Sigmoid colon (tissue), 7 donors: ENCODE measurements around the gene ANKRD33B. TPM values are rescaled to one million over a fixed set of nuclear protein-coding genes. Genes with fewer than 3 reads are reported as not detected.

Source experiments
- DNase-seq: peaks from one replicate; pipeline ENCODE4 v3.0.0-alpha.2; 2019
- H3K27ac ChIP-seq, 4 donors: fragments of 200-600 bp; sonication (generic); one replicate each; pipeline ENCODE4 v1.5.1; 2016 to 2019; ENCODE audit warnings: mild to moderate bottlenecking in 1 of 4
- H3K27me3 ChIP-seq, 3 donors: fragments of 200-600 bp; sonication (generic); one replicate each; pipeline ENCODE4 v1.5.1; 2019; ENCODE audit warnings: mild to moderate bottlenecking in 1 of 3
- H3K36me3 ChIP-seq, 4 donors: fragments of 200-600 bp; sonication (generic); one replicate each; pipeline ENCODE4 v1.5.1; 2016 to 2019
- H3K4me1 ChIP-seq, 4 donors: fragments of 200-600 bp; sonication (generic); one replicate each; pipeline ENCODE4 v1.5.1; 2017 to 2019
- H3K4me3 ChIP-seq, 4 donors: fragments of 200-600 bp; sonication (generic); one replicate each; pipeline ENCODE4 v1.5.1; 2017 to 2019; ENCODE audit warnings: mild to moderate bottlenecking in 2 of 4, moderate library complexity in 1 of 4
- H3K9me3 ChIP-seq, 4 donors: fragments of 200-600 bp in 3 of 4; sonication (generic) in 3 of 4; one replicate each; pipeline versions ENCODE4 v1.5.1 to v1.6.1; 2013 to 2019
- EP300 ChIP-seq, 4 donors: sonication (generic); formaldehyde crosslinking; IDR thresholded peaks; one replicate each; pipeline ENCODE4 v1.6.1; 2017; ENCODE audit warnings: antibody characterized with exemption in 4 of 4
- POLR2A ChIP-seq, 2 donors: fragments of 450-650 bp; IDR thresholded peaks; one replicate each; pipeline ENCODE4 v1.6.1; 2016; ENCODE audit warnings: antibody characterized with exemption in 2 of 2, mild to moderate bottlenecking in 2 of 2, moderate library complexity in 2 of 2
- POLR2AphosphoS5 ChIP-seq, 4 donors: sonication (generic); formaldehyde crosslinking; IDR thresholded peaks; one replicate each; pipeline ENCODE4 v1.6.1; 2017; ENCODE audit warnings: antibody characterized with exemption in 4 of 4
- WGBS, 2 donors: extraction: QIAGEN DNeasy Blood & Tissue Kit; methylation state at CpG; one replicate each; pipeline ENCODE4 v1.1.7; 2013; 5-methylcytosine and 5-hydroxymethylcytosine counted together
- intact Hi-C: fragments of 100-400 bp; cut with DNase I; formaldehyde crosslinking; loops from one replicate; pipeline ENCODE4 v1.15.1; 2023
- polyA plus RNA-seq, 3 donors: library from polyadenylated mRNA; stranded (reverse); fragments of 200-250 nt; gene quantifications; one replicate each; pipeline ENCODE4 v1.2.3, GENCODE V29; 2013
- total RNA-seq, 4 donors: library from RNA; depleted of rRNA; stranded (reverse); fragments of >200 nt; gene quantifications; one replicate each; pipeline ENCODE4 v1.1.0, GENCODE V29; 2016
- TF ChIP-seq, protein P1 (sequence below), 4 experiments: fragments of 450-650 bp in 3 of 4; fragments of 200-600 bp in 1 of 4; IDR thresholded peaks; one replicate each; pipeline ENCODE4 v1.5.1; 2016 to 2019; ENCODE audit warnings: antibody characterized with exemption in 4 of 4, mild to moderate bottlenecking in 3 of 4, moderate library complexity in 2 of 4
- donor health status: healthy with polysubstance abuse.
- donor health status: Bipolar disorder and iron deficiency.
- donor health status: healthy.

The ANKRD33B gene
- total and polyA plus RNA-seq, 7 donors: 0.23 to 4.6 (median 2.7) TPM

DNA sequence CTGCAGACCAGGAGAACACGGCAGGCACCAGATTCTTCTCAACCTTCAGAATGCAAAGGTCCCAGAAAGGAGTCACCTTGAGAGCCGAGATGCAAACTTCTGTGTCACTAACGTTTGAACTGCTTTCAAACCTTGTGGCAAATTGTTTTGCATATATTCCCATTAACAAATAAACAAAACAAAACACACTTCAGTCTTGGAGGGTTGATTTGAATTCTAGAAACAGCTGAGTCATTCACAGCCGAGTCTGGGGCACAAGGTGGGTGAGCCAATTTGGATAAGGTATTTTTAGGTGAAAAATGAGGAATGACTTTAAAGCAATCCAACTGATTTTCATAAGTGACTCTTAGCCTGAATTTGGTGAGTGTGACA, 38.8 kb upstream of the ANKRD33B start:
- Histone ChIP-seq H3K9me3 (no peaks in the 10 kb centered on the region), H3K4me3 (no peak overlapping the region), H3K27me3 (no peaks in the 10 kb centered on the region), H3K27ac (no peak overlapping the region), H3K4me1 (no peaks in the 10 kb centered on the region), H3K36me3 (no peaks in the 10 kb centered on the region)
- no peak for DNase-seq
- TF ChIP-seq POLR2AphosphoS5 (IDR thresholded peaks at IDR 0.05): no peak
- no peak for TF ChIP-seq POLR2A (IDR thresholded peaks at IDR 0.05)
- no peak for TF ChIP-seq EP300 (IDR thresholded peaks at IDR 0.05)
- TF ChIP-seq, protein P1, sequence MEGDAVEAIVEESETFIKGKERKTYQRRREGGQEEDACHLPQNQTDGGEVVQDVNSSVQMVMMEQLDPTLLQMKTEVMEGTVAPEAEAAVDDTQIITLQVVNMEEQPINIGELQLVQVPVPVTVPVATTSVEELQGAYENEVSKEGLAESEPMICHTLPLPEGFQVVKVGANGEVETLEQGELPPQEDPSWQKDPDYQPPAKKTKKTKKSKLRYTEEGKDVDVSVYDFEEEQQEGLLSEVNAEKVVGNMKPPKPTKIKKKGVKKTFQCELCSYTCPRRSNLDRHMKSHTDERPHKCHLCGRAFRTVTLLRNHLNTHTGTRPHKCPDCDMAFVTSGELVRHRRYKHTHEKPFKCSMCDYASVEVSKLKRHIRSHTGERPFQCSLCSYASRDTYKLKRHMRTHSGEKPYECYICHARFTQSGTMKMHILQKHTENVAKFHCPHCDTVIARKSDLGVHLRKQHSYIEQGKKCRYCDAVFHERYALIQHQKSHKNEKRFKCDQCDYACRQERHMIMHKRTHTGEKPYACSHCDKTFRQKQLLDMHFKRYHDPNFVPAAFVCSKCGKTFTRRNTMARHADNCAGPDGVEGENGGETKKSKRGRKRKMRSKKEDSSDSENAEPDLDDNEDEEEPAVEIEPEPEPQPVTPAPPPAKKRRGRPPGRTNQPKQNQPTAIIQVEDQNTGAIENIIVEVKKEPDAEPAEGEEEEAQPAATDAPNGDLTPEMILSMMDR (IDR thresholded peaks at IDR 0.05): no peak
- intact Hi-C loops: no loop called here
- 60 to 73% methylated on average over 4 of the region's 4 CpGs for WGBS, 2 donors

- intact Hi-C loops: no loop called here
- Histone ChIP-seq H3K27me3 (peaks cover 0 to 4% (median 0%) of the 10 kb centered on the region in 3 donors), H3K27ac (no peak overlapping the region), H3K4me1 (no peaks in the 10 kb centered on the region), H3K4me3 (no peak overlapping the region), H3K36me3 (no peaks in the 10 kb centered on the region), H3K9me3 (no peaks in the 10 kb centered on the region)
- 76 to 83% methylated on average over 11 of the region's 11 CpGs for WGBS, 2 donors
- no peak for TF ChIP-seq POLR2A (IDR thresholded peaks at IDR 0.05)
- no peak for TF ChIP-seq POLR2AphosphoS5 (IDR thresholded peaks at IDR 0.05)
- no peak for TF ChIP-seq EP300 (IDR thresholded peaks at IDR 0.05)
- TF ChIP-seq, protein P1 (IDR thresholded peaks at IDR 0.05): no peak
- no peak for DNase-seq
These were observed 36.5 kb upstream of the ANKRD33B start for GRCh38 chr5:10527281-10527950.

GRCh38 chr5:10528056-10528816, 35.6 kb upstream of the ANKRD33B start:
- DNase-seq: no peak

DNA sequence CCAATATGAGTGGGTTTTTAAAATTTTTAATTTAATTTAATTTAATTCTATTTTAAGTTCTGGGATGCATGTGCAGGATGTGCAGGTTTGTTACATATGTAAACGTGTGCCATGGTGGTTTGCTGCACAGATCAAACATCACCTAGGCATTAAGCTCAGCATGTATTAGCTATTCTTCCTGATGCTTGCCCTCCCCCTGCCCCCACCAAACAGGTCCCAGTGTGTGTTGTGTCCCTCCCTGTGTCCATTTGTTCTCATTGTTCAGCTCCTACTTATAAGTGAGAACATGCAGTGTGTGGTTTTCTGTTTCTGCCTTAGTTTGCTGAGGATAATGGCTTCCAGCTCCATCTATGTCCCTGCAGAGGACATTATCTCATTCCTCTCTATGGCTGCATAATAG, 35.0 kb upstream of the ANKRD33B start:
- no peak overlapping the region for H3K4me3 ChIP-seq
- H3K9me3 ChIP-seq: no peaks in the 10 kb centered on the region
- DNase-seq: no peak
- no peak overlapping the region for H3K27ac ChIP-seq
- peaks cover 0 to 18% (median 4%) of the 10 kb centered on the region in 3 donors for H3K27me3 ChIP-seq
- H3K4me1 ChIP-seq: no peaks in the 10 kb centered on the region
- intact Hi-C loops: no loop called here
- TF ChIP-seq EP300 (IDR thresholded peaks at IDR 0.05): no peak
- TF ChIP-seq, protein P1 (IDR thresholded peaks at IDR 0.05): no peak
- no peak for TF ChIP-seq POLR2A (IDR thresholded peaks at IDR 0.05)
- TF ChIP-seq POLR2AphosphoS5 (IDR thresholded peaks at IDR 0.05): no peak
- 76 to 85% methylated on average over 1 of the region's 1 CpG for WGBS, 2 donors
- H3K36me3 ChIP-seq: no peaks in the 10 kb centered on the region

More at GRCh38 chr5:10528056-10528816, 35.6 kb upstream of the ANKRD33B start:
- Histone ChIP-seq H3K4me3 (no peak overlapping the region), H3K9me3 (no peaks in the 10 kb centered on the region), H3K4me1 (no peaks in the 10 kb centered on the region), H3K27ac (no peak overlapping the region), H3K36me3 (no peaks in the 10 kb centered on the region), H3K27me3 (peaks cover 0 to 12% (median 4%) of the 10 kb centered on the region in 3 donors)
- TF ChIP-seq POLR2A (IDR thresholded peaks at IDR 0.05) (no peak), POLR2AphosphoS5 (IDR thresholded peaks at IDR 0.05) (no peak)
- intact Hi-C loops: no loop called here
- WGBS, 2 donors: 85 to 86% methylated on average over 9 of the region's 9 CpGs

DNA sequence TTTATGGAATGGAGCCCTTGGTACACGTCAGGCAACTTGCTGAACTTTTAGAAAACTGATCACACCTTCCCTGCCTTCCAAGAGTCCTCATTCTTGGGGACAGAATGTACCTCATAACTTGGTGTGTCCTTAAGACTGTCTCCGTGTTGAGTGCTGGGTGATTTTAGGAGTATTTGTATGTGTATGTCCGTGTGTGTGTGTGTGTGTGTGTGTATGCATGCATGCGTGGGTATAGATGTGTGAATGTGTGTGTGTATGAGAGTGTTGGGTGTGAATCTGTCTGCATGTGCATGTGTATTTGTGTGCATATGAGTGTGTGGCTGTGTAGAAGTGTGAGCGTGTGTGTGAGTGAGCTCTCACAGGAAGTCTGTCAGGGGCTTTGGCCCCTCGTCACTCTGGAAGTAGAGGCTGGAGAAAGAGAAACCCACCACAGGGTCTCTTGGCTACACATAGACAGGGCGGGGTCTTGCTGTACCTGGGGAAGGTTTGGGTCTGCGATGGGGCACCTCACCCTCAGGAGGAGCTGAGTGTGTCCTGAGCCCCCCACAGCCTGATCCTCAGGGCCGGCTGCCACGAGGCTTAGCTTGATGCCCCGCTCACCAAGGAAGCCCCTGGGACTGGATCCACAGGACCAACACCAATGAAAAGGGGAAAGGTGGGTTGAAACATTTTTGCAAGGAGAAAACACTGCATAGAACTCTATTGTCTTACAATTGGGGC, 33.1 kb upstream of the ANKRD33B start:
- H3K9me3 ChIP-seq: no peaks in the 10 kb centered on the region
- peaks cover 0 to 21% (median 4%) of the 10 kb centered on the region in 3 donors for H3K27me3 ChIP-seq
- H3K4me1 ChIP-seq: no peaks in the 10 kb centered on the region
- H3K4me3 ChIP-seq: no peak overlapping the region
- DNase-seq: no peak
- WGBS, 2 donors: 79 to 90% methylated on average over 11 of the region's 11 CpGs
- intact Hi-C loops: no loop called here
- H3K36me3 ChIP-seq: no peaks in the 10 kb centered on the region
- H3K27ac ChIP-seq: no peak overlapping the region
- TF ChIP-seq POLR2A (IDR thresholded peaks at IDR 0.05) (no peak), EP300 (IDR thresholded peaks at IDR 0.05) (no peak), POLR2AphosphoS5 (IDR thresholded peaks at IDR 0.05) (no peak)
- TF ChIP-seq, protein P1 (IDR thresholded peaks at IDR 0.05): no peak
